ENCODE data around the gene DGKZ.

The DGKZ gene, protein sequence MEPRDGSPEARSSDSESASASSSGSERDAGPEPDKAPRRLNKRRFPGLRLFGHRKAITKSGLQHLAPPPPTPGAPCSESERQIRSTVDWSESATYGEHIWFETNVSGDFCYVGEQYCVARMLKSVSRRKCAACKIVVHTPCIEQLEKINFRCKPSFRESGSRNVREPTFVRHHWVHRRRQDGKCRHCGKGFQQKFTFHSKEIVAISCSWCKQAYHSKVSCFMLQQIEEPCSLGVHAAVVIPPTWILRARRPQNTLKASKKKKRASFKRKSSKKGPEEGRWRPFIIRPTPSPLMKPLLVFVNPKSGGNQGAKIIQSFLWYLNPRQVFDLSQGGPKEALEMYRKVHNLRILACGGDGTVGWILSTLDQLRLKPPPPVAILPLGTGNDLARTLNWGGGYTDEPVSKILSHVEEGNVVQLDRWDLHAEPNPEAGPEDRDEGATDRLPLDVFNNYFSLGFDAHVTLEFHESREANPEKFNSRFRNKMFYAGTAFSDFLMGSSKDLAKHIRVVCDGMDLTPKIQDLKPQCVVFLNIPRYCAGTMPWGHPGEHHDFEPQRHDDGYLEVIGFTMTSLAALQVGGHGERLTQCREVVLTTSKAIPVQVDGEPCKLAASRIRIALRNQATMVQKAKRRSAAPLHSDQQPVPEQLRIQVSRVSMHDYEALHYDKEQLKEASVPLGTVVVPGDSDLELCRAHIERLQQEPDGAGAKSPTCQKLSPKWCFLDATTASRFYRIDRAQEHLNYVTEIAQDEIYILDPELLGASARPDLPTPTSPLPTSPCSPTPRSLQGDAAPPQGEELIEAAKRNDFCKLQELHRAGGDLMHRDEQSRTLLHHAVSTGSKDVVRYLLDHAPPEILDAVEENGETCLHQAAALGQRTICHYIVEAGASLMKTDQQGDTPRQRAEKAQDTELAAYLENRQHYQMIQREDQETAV
- long read RNA-seq, full-length matches to known transcripts = 17 of 423 reads
- long read RNA-seq, partial matches to known transcripts = 125 of 423 reads
- long read RNA-seq, other reads (novel, unspliced or antisense) = 281 of 423 reads

DNA sequence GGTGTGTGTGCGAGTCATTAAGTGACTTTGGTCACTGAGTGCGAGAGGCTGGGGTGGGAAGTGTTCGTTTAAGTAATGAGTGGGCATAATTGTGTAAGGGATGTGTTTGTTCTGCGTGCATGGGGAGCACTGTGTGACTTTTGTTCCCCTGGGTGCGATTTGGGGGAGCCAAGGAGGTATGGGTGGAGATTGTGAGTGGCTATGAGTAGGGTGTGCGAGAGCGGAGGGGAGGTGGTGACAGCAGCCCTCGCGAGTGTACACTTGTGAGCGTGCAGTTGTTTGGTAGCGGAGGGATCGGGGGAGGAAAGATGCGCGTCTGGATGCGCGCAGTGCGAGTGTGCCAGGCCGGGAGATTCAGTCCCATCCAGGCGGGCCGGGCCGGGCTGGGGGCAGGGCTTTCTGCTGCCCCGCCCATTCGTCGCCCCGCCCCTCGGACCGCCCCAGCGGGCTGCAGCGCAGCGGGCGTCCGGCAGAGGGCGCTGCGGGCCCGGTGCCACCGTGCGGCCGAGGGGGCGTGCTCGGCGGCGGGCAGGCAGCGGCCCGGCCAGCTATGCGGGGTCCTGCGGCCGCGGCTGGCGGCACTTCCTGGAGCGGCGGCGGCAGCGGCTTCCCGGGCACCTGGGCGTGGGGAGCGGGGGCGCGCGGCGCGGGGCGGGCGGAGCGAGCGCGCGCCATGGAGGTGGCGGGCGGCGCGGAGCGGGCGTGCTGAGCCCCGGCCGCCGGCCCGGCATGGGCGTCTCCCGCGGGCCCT, at the start of gene DGKZ:
TSS of gene DGKZ (plus strand) at position 578 of the 751 bp plus-strand sequence. CDS start 197 bp downstream, outside the sequence.
- Histone ChIP-seq H3K27me3 (ENCODE audit: insufficient read depth, poor library complexity, severe bottlenecking) (no peaks in the 10 kb centered on the region), H3K27ac (replicated peaks) (peak within 1 kb of the TSS; percentile 94), H3K4me3 (replicated peaks; ENCODE audit: insufficient read depth, low read length) (peak within 1 kb of the TSS; percentile 82)
- TF ChIP-seq, protein P1, sequence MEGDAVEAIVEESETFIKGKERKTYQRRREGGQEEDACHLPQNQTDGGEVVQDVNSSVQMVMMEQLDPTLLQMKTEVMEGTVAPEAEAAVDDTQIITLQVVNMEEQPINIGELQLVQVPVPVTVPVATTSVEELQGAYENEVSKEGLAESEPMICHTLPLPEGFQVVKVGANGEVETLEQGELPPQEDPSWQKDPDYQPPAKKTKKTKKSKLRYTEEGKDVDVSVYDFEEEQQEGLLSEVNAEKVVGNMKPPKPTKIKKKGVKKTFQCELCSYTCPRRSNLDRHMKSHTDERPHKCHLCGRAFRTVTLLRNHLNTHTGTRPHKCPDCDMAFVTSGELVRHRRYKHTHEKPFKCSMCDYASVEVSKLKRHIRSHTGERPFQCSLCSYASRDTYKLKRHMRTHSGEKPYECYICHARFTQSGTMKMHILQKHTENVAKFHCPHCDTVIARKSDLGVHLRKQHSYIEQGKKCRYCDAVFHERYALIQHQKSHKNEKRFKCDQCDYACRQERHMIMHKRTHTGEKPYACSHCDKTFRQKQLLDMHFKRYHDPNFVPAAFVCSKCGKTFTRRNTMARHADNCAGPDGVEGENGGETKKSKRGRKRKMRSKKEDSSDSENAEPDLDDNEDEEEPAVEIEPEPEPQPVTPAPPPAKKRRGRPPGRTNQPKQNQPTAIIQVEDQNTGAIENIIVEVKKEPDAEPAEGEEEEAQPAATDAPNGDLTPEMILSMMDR (IDR thresholded peaks at IDR 0.05; ENCODE audit: insufficient read depth, low read length) = peak; percentile 2
- TF ChIP-seq POLR2AphosphoS5 (IDR thresholded peaks at IDR 0.05; ENCODE audit: low read depth) = peak; percentile 51
- TF ChIP-seq, protein P2, sequence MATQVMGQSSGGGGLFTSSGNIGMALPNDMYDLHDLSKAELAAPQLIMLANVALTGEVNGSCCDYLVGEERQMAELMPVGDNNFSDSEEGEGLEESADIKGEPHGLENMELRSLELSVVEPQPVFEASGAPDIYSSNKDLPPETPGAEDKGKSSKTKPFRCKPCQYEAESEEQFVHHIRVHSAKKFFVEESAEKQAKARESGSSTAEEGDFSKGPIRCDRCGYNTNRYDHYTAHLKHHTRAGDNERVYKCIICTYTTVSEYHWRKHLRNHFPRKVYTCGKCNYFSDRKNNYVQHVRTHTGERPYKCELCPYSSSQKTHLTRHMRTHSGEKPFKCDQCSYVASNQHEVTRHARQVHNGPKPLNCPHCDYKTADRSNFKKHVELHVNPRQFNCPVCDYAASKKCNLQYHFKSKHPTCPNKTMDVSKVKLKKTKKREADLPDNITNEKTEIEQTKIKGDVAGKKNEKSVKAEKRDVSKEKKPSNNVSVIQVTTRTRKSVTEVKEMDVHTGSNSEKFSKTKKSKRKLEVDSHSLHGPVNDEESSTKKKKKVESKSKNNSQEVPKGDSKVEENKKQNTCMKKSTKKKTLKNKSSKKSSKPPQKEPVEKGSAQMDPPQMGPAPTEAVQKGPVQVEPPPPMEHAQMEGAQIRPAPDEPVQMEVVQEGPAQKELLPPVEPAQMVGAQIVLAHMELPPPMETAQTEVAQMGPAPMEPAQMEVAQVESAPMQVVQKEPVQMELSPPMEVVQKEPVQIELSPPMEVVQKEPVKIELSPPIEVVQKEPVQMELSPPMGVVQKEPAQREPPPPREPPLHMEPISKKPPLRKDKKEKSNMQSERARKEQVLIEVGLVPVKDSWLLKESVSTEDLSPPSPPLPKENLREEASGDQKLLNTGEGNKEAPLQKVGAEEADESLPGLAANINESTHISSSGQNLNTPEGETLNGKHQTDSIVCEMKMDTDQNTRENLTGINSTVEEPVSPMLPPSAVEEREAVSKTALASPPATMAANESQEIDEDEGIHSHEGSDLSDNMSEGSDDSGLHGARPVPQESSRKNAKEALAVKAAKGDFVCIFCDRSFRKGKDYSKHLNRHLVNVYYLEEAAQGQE (IDR thresholded peaks at IDR 0.05; ENCODE audit: insufficient replicate concordance, low read depth) = no peak
- DNase-seq (ENCODE audit: low read depth in 1 of 2, low spot score in 1 of 2) = peak; percentile 81 to 83

DNA sequence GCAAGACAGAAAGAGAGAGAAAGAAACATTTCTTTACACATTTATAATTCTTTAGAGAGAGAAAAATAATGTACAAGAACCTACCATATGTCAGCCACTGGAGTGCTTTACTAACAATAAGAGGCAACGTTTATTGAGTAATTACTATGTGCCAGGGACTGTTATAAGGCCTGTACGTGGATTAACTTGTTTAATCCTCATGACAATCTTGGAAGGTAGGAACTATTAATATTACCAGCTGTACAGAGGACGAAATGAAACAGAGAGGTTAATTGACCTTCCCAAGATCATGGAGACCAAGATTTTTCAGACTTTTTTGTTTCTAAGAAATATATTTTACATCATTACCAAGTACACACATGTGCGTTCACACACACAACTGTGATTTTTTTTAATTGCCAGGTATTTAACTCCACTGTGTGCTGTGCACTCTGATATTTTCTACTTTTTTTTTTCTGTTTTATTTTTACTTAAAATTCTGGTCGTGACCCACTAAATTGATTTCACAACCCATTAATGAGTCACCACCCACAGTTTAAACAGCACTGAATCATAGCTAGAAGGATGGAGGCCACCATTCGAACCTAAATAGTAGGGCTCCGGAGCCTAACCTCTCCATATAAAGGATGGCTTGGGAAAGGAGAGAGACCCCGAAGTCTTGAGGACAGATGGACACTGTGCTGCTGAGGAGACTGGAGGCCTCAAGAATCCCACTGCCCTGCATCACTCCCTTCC, 48.4 kb upstream of the DGKZ start:
- Histone ChIP-seq H3K27ac (replicated peaks) (no peak overlapping the region), H3K27me3 (ENCODE audit: insufficient read depth, poor library complexity, severe bottlenecking) (peaks cover 28% of the 10 kb centered on the region), H3K4me3 (replicated peaks; ENCODE audit: insufficient read depth, low read length) (no peak overlapping the region)
- DNase-seq (ENCODE audit: low read depth in 1 of 2, low spot score in 1 of 2) = no peak
- TF ChIP-seq SPI1 (IDR thresholded peaks at IDR 0.05; ENCODE audit: borderline replicate concordance, low read depth) = no peak

DNA sequence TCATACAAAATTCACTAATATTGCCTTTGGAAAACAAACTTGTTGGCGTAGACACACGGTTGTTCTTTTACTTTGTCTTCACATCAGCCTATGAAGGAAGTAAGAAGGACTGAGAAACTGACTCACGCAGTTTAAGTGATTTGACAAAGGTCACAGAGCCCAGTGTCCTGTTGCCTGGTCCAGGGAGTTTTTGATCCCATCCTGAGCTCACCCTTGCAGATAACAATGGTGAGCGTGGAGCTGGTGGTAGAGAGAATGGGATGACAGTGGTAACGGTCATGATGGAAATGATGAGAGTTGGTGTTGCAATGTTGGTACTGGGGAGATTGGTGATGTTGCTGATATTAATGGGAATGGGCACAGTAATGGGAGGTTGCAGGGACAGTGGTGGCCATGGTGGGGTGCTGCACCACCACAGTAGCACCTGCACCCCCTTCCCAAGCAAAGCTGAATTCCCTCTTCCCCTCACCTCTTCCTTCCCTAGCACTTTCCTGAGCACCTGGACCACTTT, 47.8 kb upstream of the DGKZ start:
- Histone ChIP-seq H3K27ac (replicated peaks) (no peak overlapping the region), H3K4me3 (replicated peaks; ENCODE audit: insufficient read depth, low read length) (no peak overlapping the region), H3K27me3 (ENCODE audit: insufficient read depth, poor library complexity, severe bottlenecking) (peaks cover 27% of the 10 kb centered on the region)
- no peak for DNase-seq (ENCODE audit: low read depth in 1 of 2, low spot score in 1 of 2)
- TF ChIP-seq, protein P1 (IDR thresholded peaks at IDR 0.05; ENCODE audit: insufficient read depth, low read length) = no peak
- TF ChIP-seq GABPA (IDR thresholded peaks at IDR 0.05; ENCODE audit: low read depth) (no peak), POLR2AphosphoS5 (IDR thresholded peaks at IDR 0.05; ENCODE audit: low read depth) (no peak), SPI1 (IDR thresholded peaks at IDR 0.05; ENCODE audit: borderline replicate concordance, low read depth) (no peak)
- TF ChIP-seq, protein P2 (IDR thresholded peaks at IDR 0.05; ENCODE audit: insufficient replicate concordance, low read depth) = no peak

Data from HL-60 (cell line).